Neural cell (in vitro differentiated cells): Measurements from ENCODE around the gene TMEM59. TPM values are rescaled to one million over a fixed set of nuclear protein-coding genes. Genes with fewer than 3 reads are reported as not detected.

Source experiments
- H2AFZ ChIP-seq: fragments of 200-600, 300-800 bp; sonication (generic), shearing (Covaris generic); 2 replicates; pipeline ENCODE4 v1.6.0; 2014; ENCODE audit warnings: low read depth, mild to moderate bottlenecking, antibody characterized with exemption, low read length, moderate library complexity
- H3F3A ChIP-seq: fragments of 200-600 bp; shearing (Covaris generic); 2 replicates; pipeline ENCODE4 v1.6.1; 2016; ENCODE audit warnings: mild to moderate bottlenecking, moderate library complexity, mixed read lengths, antibody characterized with exemption, low read length; ENCODE audit not compliant: insufficient read depth, poor library complexity, severe bottlenecking
- H3K27ac ChIP-seq: fragments of 200-600, 300-800 bp; sonication (generic), shearing (Covaris generic); 2 replicates; pipeline ENCODE4 v1.5.1; 2014; ENCODE audit warnings: mild to moderate bottlenecking, low read length, moderate library complexity
- H3K27me3 ChIP-seq: fragments of 300-800, 200-600 bp; sonication (generic), shearing (Covaris generic); 2 replicates; pipeline ENCODE4 v1.6.0; 2014; ENCODE audit warnings: mild to moderate bottlenecking, low read depth, low read length, moderate library complexity; ENCODE audit not compliant: insufficient read depth
- H3K36me3 ChIP-seq: fragments of 300-800, 200-600 bp; sonication (generic), shearing (Covaris generic); 2 replicates; pipeline ENCODE4 v1.5.1; 2014; ENCODE audit warnings: mild to moderate bottlenecking, antibody characterized with exemption, low read length, moderate library complexity; ENCODE audit not compliant: insufficient read depth
- H3K4me2 ChIP-seq: fragments of 300-800, 200-600 bp; sonication (generic), shearing (Covaris generic); 2 replicates; pipeline ENCODE4 v1.6.0; 2014; ENCODE audit warnings: mild to moderate bottlenecking, low read length
- H3K4me3 ChIP-seq: fragments of 300-800, 200-600 bp; sonication (generic), shearing (Covaris generic); 2 replicates; pipeline ENCODE4 v1.5.1; 2014; ENCODE audit warnings: mild to moderate bottlenecking, low read length, moderate library complexity
- H3K79me2 ChIP-seq: fragments of 200-600 bp; shearing (Covaris generic); replicated peaks from 2 replicates; pipeline ENCODE4 v1.6.0; 2014; ENCODE audit warnings: mild to moderate bottlenecking, low read length, moderate library complexity; ENCODE audit not compliant: insufficient read depth
- H3K9ac ChIP-seq: fragments of 300-800, 200-600 bp; sonication (generic), shearing (Covaris generic); 2 replicates; pipeline ENCODE4 v1.6.1; 2016; ENCODE audit warnings: mild to moderate bottlenecking, low read length, mixed read lengths
- H3K9me2 ChIP-seq: fragments of 200-600 bp; shearing (Covaris generic); 2 replicates; pipeline ENCODE4 v1.6.1; 2016; ENCODE audit warnings: mild to moderate bottlenecking, low read length, mixed read lengths; ENCODE audit not compliant: insufficient read depth
- H3K9me3 ChIP-seq: fragments of 200-600, 300-800 bp; sonication (generic), shearing (Covaris generic); 2 replicates; pipeline ENCODE4 v1.6.1; 2016; ENCODE audit warnings: mild to moderate bottlenecking, mixed run types, low read length, moderate library complexity, mixed read lengths
- H4K20me1 ChIP-seq: fragments of 200-600 bp; shearing (Covaris generic); 2 replicates; pipeline ENCODE4 v1.6.1; 2016; ENCODE audit warnings: mild to moderate bottlenecking, mixed run types; ENCODE audit not compliant: insufficient read depth
- CTCF ChIP-seq: fragments of 450-650 bp; IDR thresholded peaks from 2 replicates; pipeline ENCODE4 v1.5.1; 2014; ENCODE audit warnings: antibody characterized with exemption, mild to moderate bottlenecking, moderate library complexity; ENCODE audit not compliant: poor library complexity, severe bottlenecking
- EP300 ChIP-seq: fragments of 450-650 bp; conservative IDR thresholded peaks from 2 replicates; pipeline ENCODE4 v1.6.1; 2014; ENCODE audit warnings: antibody characterized with exemption, mild to moderate bottlenecking, moderate library complexity; ENCODE audit not compliant: poor library complexity, severe bottlenecking
- EZH2 ChIP-seq: fragments of 200-600, 300-800 bp; shearing (Covaris generic), sonication (generic); IDR thresholded peaks from 2 replicates; pipeline ENCODE4 v1.6.1; 2014; ENCODE audit warnings: antibody characterized with exemption, low read length, borderline replicate concordance, mild to moderate bottlenecking; ENCODE audit not compliant: insufficient read depth, poor library complexity, severe bottlenecking
- MXI1 ChIP-seq: fragments of 450-650 bp; conservative IDR thresholded peaks from 2 replicates; pipeline ENCODE4 v1.6.1; 2014; ENCODE audit warnings: antibody characterized with exemption, mild to moderate bottlenecking; ENCODE audit not compliant: poor library complexity, severe bottlenecking
- POLR2AphosphoS5 ChIP-seq: IDR thresholded peaks from 2 replicates; pipeline ENCODE4 v1.6.1; 2012
- RAD21 ChIP-seq: fragments of 450-650 bp; conservative IDR thresholded peaks from 2 replicates; pipeline ENCODE4 v1.6.1; 2014; ENCODE audit warnings: antibody characterized with exemption, mild to moderate bottlenecking, moderate library complexity
- REST ChIP-seq: IDR thresholded peaks from 2 replicates; pipeline ENCODE4 v1.6.1; 2012; ENCODE audit warnings: borderline replicate concordance
- SMC3 ChIP-seq: fragments of 450-650 bp; conservative IDR thresholded peaks from 2 replicates; pipeline ENCODE4 v1.6.1; 2014; ENCODE audit warnings: antibody characterized with exemption, mild to moderate bottlenecking, moderate library complexity; ENCODE audit not compliant: poor library complexity
- TAF1 ChIP-seq: IDR thresholded peaks from 2 replicates; pipeline ENCODE4 v1.6.1; 2012; ENCODE audit warnings: low read depth
- polyA plus RNA-seq: library from polyadenylated mRNA; depleted of rRNA; stranded (reverse); fragments of >200 nt; gene quantifications from 2 replicates; pipeline ENCODE4 v1.2.3, GENCODE V29; 2014

TMEM59 gene
- polyA plus RNA-seq, 1 donor from 2014 or later, result 328 TPM

- peak overlapping the region; percentile 83 for H3K4me3 ChIP-seq
- no peaks in the 10 kb centered on the region for H3K27me3 ChIP-seq
- peak overlapping the region; percentile 67 for H3K4me2 ChIP-seq
- H3K36me3 ChIP-seq, result no peaks in the 10 kb centered on the region
- TF ChIP-seq EP300 (no peak), CTCF (peak; percentile 17)
- no peak overlapping the region for H2AFZ ChIP-seq
- H3K9me2 ChIP-seq, result no peaks in the 10 kb centered on the region
- peak overlapping the region; percentile 76 for H3K9ac ChIP-seq
- H3F3A ChIP-seq, result no peaks in the 10 kb centered on the region
- H3K9me3 ChIP-seq, result no peaks in the 10 kb centered on the region
- peak overlapping the region; percentile 71 for H3K27ac ChIP-seq
- H3K79me2 ChIP-seq, result peaks cover 26% of the 10 kb centered on the region
- H4K20me1 ChIP-seq, result no peaks in the 10 kb centered on the region
These were observed 1.4 kb upstream of the TMEM59 start for GRCh38 chr1:54054438-54054749.

GRCh38 chr1:54053745-54054437, 887 bp upstream of the TMEM59 start:
- H4K20me1 ChIP-seq, result no peaks in the 10 kb centered on the region
- H3K79me2 ChIP-seq, result peaks cover 31% of the 10 kb centered on the region
- no peaks in the 10 kb centered on the region for H3K27me3 ChIP-seq
- peak overlapping the region; percentile 76 for H3K9ac ChIP-seq
- H3F3A ChIP-seq, result no peaks in the 10 kb centered on the region
- H2AFZ ChIP-seq, result peak overlapping the region; percentile 59
- H3K27ac ChIP-seq, result peak overlapping the region; percentile 71
- peak overlapping the region; percentile 83 for H3K4me3 ChIP-seq
- H3K9me2 ChIP-seq, result no peaks in the 10 kb centered on the region
- no peaks in the 10 kb centered on the region for H3K9me3 ChIP-seq
- no peaks in the 10 kb centered on the region for H3K36me3 ChIP-seq
- TF ChIP-seq CTCF (no peak), REST (no peak), TAF1 (no peak), POLR2AphosphoS5 (no peak), SMC3 (no peak), EP300 (no peak), MXI1 (no peak), RAD21 (no peak), EZH2 (no peak)
- H3K4me2 ChIP-seq, result peak overlapping the region; percentile 67
